GM19238 (cell line): ENCODE data around the gene P2RX1.

ENCODE experiments used
- DNase-seq: peaks from one replicate; pipeline ENCODE4 v3.0.0; 2011; ENCODE audit warnings: low spot score; ENCODE audit not compliant: insufficient read length

Gene P2RX1

GRCh38 chr17:3889325-3890012 lies 26.8 kb downstream of the P2RX1 start:
- no peak for DNase-seq

GRCh38 chr17:3888343-3889171 lies 27.7 kb downstream of the P2RX1 start:
- DNase-seq, result no peak

DNA sequence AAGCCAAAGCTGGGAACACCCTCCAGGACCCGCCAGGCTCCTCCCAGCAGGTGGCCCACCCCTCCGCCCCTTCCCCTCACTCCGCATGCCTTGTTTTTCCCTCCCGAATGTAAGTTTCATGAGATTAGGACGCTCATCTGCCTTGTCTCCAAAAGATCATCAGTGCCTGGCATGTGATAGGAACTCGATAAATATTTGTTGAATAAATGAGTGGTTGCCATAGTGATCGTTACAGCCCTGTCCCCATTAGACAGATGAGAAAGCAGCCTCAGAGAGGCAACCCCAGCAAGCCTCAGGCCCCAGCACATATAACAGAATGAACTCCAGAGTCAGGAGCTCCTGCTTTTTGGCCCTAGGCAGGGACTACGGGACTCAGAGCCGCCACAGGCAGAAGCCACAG lies 28.5 kb downstream of the P2RX1 start:
- no peak for DNase-seq

DNA sequence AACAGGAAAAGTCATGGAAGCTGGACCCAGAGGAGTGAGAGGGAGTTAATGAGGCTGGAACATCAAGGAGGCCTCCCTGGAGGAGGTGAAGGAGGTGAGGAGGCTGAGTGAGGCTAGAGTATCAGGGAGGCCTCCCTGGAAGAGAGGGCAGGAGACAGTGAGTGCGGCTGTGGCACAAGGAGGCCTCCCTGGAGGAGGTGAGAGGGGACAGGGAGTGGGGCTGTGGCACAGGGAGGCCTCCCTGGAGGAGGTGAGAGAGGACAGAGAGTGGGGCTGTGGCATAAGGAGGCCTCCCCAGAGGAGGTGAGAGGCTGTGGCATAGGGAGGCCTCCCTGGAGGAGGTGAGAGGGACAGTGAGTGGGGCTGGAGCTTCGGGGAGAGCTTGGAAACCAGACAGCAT lies 28.9 kb downstream of the P2RX1 start:
- DNase-seq, result no peak

DNA sequence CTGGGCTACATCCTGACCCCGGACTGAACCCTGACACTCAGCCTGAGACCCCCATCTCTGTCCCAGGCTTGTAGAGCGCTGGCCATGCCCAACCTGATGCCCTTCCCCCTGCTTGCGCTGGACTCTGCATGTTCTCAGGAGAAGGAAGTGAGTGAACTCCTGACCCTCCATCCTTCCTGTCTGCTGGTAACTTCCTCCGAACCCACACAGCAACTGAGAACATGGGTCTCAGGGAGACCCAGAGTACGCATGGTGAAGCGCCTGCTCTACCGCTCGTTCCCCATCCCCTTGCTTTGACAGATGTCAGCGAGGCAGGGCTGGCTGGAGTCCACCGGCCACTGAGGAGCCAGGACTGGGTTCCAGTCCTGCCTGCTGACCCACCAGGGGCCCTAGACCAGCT lies 29.5 kb downstream of the P2RX1 start:
- no peak for DNase-seq

DNA sequence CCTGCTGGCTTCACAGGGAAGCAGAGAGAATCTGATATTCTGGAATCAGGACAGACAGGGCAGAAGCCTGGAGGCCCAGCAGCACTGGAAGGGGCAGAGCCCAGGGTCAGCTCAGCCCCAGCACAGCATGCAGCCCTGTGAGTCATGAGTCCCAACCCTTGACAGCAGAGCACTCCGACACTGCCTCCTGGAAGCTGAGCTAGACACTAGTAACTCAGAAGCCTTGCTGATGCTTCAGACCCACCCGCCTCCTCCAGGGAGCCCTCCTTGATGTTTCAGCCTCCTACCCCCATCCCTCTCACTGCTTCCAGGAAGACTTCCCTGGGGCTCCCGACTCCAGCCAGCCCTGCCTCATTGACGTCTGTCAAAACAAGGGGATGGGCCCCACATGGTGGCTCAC lies 30.3 kb downstream of the P2RX1 start:
- no peak for DNase-seq

- no peak for DNase-seq
These were observed 31.0 kb downstream of the P2RX1 start for GRCh38 chr17:3885271-3885670.

DNA sequence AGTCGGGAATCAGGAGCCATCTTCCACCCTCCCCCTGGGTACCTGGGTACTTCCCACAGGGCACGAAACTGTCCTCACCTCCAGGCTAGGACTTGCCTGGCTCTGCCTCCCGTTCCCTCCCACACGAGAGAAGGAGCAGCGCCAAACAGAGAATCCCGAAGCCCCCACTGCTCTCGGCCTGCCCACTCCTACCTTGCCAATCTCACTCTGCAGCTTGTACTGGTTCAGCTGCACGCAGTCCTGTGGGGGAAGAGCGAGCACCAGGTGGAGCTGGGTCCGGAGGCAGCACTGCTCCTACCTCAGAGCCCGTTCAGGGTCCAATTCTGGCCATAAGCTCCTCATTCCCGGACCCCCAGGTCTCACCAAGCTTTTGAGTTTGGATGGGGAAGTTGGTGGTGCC lies 32.1 kb downstream of the P2RX1 start:
- DNase-seq, result no peak

DNA sequence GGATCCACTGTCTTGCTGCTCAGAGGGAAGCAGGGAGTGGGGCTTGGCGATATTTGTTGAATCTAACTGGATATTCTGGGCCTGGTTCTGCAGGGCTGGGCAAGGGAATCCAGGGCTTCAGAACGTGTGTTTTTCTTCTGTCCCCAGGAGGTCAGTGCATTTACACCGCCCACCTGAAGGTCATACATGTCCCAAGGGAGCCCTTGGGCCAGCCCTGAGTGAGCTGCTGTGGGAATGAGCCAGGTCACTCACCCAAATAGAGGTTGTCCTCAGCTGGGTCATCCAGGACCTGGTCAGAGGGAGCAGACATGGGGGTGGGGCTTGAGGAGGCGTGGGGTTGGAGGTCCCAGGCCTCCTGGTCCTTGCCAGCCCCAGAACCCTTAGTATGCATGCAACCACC lies 34.0 kb downstream of the P2RX1 start:
- DNase-seq, result no peak

GRCh38 chr17:3880983-3881382 lies 35.3 kb downstream of the P2RX1 start:
- no peak for DNase-seq

DNA sequence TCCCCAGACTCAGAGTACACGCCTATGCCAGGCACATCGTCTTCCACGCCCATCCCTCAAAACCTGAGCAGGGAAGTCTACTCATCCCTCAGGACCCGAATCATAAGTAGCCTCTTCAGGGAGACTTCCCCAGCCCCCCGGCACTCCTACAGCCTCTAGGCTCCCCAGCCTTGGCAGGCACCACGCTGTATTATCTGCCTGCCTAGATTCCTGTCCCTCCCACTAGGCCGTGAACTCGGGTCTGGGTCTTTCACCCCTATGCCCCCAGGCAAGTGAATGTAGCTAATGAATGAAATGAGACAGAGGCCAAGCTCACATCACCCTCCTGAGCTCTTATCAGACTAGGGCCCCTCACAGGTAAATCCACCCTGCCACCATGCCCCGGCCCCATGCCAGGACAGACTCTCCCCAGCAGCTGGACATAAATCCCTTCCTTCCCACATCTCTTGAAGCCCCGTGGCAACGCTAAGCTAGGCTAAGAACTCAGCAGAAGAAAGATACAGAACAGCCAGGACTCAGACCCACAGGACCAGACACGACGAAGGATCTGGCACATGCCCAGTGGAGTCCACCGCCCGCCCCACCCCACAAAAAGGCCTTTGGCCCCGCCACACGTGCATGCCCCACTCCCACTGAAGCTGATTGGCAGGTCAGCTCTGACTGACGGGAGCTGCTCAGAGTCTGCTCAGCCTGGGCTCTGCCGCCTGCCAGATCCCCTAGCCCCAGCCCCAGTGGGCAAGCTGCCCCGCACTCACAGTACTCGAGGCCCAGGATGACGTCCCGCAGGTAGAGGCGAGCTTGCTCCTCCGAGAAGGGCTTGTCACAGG lies 36.5 kb downstream of the P2RX1 start:
- DNase-seq, result no peak

DNA sequence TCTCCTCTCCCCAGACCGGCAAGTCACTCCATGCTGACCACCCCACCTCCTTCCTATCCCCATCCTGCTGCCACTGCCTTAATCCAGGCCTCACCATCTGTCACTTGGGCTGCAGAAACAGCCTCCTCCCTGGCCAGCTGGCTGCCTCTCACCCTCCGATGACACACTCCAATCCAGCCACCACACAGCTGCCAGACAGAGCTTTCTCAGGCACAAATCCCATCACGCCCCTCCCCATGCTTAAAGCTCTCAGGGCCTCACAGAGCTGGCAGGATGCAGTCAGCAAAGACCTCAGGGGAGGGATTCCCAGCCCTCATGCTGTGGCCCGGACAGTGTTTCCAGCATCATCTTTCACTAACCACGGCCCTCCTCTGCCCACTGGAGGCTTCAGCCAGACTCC lies 37.1 kb downstream of the P2RX1 start:
- no peak for DNase-seq

- DNase-seq, result no peak
These were observed 39.0 kb downstream of the P2RX1 start for GRCh38 chr17:3877220-3877619.

- no peak for DNase-seq
These were observed 40.9 kb downstream of the P2RX1 start for GRCh38 chr17:3875317-3875716.

- DNase-seq, result no peak
These were observed 42.4 kb downstream of the P2RX1 start for GRCh38 chr17:3873862-3874261.

- DNase-seq, result peak; percentile 67
These were observed 45.4 kb downstream of the P2RX1 start for GRCh38 chr17:3870871-3871306.

- DNase-seq, result no peak
These were observed 48.7 kb downstream of the P2RX1 start for GRCh38 chr17:3867606-3868005.

DNA sequence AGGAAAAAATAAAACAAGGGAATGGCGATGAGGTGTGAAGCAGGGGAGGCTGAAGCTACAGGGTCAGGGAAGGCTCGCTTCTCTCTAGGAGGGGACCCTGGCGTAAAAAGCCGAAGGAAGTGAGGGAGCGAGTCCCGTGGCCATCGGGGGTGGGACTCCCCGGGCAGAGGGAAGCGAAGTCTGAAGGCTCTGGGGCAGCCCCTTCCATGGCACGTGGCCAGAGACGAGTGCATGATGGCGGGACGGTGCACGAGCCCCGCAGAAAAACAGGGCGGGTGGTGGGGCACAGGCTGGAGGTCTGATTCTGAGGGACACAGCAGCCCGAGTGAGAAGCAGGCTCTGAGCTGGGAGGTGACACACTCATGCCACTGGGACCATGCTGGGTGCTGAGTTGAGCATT lies 49.2 kb downstream of the P2RX1 start:
- no peak for DNase-seq

GRCh38 chr17:3866276-3866675 lies 50.0 kb downstream of the P2RX1 start:
- DNase-seq, result no peak

GRCh38 chr17:3865176-3865575 lies 51.1 kb downstream of the P2RX1 start:
- no peak for DNase-seq

DNA sequence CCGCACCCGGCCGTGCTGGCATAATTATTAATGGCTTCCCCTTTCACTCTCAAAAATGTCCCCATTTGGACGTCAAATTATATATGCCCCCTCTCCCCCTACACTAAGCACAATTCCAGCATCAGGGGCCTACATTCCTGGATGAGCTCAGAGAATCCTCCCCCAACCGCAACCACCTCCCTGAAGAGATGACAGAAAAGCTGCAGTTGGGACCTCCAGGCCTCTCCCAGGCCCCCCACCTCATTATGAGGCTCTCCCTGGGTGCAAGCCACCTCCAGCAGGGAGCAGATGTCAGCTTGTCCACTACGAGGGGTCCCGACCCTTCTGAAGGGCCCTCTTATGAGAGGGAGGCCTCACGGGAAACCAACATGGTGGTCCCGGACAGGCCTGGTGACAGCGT lies 51.7 kb downstream of the P2RX1 start:
- no peak for DNase-seq
